A204.1 (cell line): ENCODE results near the gene DCDC2C.
"Not testable (repeated sequence)": the region's sequence is repeated elsewhere in the genome, so short reads cannot be mapped to it uniquely, and the experiment has no call there.

Source experiments
- FAIRE-seq: peaks from 2 replicates; lab custom pipeline; 2012; peaks lifted over from hg19 to GRCh38; lab: Jason Lieb, UNC

Gene DCDC2C, protein sequence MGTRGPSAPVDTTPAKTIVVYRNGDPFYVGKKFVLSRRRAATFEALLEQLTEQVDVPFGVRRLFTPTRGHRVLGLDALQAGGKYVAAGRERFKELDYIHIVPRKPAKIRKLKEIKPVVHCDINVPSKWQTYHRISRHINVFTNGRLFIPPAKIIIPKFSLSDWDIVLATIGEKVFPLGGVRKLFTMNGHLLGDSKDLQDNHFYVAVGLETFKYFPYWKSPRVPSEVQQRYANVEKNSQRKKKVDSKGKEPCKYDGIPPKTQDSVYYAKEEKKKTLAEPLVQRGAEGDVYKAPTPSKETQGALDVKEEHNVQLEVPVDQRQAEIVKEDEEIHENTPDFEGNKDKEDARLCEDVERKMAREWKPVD

DNA sequence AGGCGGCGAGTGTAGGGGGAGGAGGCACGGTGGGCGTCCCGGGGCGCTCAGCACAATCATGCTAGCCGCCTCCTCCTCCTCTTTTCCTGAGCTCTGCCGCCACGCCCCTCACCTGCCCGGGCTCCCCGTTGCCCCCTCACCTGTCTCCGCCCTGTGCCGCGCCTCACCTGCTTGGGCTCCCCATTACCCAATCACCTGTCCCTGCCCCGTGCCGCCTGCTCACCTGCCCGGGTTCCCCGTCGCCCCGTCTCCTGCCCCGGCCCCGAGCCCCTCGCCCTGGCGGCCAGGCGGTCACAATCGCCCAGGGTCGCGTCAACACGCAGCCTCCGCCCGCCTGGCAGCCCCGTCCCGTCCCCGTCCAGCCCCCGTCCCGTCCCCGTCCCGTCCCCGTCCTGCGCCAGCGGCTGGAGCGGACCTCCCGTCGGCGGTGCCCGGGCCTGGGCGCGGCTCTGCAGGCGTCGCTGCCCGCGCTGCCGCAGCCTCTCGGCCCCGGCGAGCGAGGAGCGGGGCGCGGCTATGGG, at the start of gene DCDC2C:
Gene DCDC2C (plus strand): TSS at position 340 of the 521 bp plus-strand sequence. CDS start 177 bp downstream, at position 517.
- no peak for FAIRE-seq

DNA sequence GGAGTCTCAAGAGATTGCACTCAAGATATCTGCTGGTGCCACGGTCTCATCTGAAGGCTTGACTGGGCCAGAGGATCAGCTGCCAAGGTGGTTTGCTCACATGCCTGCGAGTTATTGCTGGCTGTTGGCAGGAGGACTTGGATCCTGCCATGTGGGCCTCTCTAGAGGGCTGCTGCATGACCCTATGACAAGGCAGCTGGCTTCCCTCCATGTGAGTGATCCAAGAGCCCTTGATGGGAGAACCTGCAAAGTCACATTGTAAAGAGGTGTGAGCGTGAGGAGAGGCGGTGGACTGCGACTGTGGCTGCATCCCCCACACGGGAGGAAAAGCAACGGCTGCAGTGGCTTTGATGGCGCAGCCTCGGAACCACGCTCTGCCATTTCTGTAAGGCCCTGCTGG, 49.4 kb upstream of the DCDC2C start:
- no peak for FAIRE-seq

DNA sequence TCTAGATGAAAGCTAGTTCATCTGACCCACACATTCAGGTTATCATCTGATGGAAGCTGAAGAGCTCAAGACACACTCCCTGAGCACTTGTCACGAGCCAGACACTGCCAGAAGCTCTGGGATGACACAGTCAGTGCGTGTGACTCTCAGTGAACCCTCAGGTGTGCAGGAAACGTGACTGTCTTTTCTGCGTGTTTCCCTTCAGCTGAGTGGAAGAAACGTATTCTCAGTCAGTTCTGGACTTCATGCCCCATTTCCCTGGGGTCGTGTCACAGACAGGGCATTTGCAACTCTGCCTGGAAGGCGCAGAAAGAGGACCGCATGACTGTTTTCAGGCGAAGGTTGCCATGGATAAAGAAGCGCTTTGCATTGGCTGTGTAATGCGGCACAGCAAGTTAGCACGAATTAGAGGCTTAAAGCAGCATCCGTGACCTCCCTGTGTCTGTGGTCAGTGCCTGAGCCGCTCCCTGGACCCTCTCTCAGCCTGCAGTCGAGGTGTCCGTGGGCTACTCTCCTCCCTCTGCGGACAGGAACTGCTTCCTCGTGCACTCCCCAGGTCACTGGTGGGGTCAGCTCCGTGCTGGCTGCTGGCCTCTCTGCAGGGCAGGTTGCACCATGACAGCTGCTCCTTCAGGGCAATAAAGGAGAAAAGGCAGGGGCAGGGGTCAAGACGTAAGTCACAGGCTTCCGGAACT, 48.7 kb upstream of the DCDC2C start:
- no peak for FAIRE-seq

DNA sequence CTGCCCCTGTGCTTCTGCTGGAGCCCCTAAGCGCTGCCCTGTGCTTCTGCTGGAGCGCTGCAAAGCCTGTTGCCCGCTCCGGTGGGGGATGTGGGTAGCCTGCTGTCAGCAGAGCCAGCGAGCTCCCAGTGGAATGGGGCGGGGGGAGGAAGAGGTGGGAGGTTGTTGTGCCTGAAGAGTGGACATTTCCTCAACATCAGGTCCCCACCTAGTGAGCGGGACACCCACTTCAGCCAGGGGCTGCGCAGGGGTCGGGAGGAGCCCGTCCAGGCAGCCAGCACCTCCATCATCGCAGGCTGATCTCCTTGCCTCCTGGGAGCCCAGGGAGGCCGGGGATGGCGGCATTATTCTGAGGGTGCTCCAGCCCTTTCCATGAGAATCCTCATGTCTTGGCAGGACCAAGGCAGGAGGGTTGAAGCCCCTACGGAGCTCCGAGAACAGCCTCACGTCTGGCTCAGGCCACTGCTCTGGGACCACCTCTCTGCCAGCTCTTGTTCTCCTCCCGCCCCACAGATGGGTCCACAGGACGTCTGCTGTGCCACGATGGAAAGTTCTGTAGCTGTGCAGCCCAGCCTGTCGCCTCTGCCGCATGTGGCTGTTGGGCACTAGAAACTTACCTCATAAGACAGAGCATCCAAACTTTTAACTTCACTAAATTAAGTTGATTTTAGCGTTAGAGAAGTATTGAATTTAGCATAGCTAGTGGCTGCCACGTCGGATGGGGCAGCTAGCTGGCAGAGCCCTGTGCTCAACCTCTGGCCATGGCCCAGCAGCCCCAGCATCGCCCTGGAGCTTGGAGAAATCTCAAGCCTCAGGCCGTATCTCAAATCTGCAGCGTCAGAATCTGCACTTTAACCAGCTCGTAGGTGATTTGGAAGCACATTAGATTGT, 47.3 kb upstream of the DCDC2C start:
- no peak for FAIRE-seq

DNA sequence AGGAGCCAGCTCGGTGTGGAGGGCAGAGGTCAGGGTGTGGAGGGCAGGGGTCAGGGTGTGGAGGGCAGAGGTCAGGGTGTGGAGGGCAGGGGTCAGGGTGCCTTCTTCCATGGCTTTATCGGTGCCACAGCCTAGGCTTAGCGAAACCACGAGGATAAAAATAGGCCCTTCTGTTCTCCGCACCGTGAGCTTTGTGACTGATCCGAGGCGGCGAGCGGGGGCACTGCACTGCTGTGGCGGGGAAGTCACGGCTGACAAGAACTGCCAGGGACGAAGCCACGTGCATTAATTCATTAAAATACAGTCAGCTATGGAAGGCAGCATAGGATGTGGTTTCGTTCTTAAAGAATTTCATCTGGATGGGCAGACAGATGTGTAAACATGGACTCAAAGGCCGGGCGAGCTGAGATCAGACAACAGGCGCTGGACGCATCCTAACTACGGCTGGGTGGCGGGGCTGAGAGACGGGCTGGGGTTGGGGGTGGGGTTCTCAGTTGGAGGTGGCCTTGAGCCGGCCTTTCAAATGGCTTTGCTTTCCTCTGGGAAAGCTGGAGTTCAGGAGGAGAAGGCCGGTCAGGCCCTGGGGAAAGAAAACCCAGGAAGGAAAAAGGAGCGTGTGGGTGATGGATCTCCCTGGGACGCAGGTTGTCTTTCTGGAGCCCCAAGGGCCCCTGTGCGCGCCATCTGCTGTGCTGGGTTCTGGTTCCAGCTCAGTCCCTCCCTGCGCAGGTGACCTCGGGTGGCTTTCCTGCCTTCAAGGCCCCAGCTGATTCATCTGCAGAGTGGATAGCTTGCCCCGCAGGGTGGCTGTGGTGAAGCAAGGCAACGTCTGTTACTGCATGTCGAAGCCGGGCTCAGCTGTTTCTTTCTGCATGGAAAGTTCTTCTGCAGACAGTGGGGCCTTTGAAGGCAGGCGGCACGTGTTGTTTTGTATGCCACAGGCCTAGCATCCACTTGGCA, 46.3 kb upstream of the DCDC2C start:
- FAIRE-seq = no peak

DNA sequence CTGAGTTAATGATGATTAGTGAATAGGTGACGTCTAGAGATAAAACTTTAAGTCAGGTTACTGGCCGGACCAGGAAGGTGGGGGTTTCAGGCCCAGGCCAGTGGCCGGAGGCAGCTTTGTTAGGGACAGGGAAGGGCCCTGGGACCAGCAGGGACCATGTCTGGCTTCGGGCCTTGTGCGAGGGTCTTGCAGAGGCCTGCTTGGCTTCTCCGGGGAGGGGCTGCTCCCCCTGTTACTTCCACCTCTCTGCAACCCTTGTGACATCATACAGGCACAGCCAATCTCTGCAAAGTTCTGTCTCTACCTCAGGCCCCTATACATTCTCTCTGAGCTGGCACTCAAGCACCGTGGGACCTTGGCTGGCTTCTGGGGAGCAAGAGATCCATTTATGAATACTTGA, 45.5 kb upstream of the DCDC2C start, which contains the start of gene ALLC:
Gene ALLC (plus strand): TSS at position 320 of the 400 bp plus-strand sequence. CDS start 12,958 bp downstream, outside the sequence.
- no peak for FAIRE-seq

DNA sequence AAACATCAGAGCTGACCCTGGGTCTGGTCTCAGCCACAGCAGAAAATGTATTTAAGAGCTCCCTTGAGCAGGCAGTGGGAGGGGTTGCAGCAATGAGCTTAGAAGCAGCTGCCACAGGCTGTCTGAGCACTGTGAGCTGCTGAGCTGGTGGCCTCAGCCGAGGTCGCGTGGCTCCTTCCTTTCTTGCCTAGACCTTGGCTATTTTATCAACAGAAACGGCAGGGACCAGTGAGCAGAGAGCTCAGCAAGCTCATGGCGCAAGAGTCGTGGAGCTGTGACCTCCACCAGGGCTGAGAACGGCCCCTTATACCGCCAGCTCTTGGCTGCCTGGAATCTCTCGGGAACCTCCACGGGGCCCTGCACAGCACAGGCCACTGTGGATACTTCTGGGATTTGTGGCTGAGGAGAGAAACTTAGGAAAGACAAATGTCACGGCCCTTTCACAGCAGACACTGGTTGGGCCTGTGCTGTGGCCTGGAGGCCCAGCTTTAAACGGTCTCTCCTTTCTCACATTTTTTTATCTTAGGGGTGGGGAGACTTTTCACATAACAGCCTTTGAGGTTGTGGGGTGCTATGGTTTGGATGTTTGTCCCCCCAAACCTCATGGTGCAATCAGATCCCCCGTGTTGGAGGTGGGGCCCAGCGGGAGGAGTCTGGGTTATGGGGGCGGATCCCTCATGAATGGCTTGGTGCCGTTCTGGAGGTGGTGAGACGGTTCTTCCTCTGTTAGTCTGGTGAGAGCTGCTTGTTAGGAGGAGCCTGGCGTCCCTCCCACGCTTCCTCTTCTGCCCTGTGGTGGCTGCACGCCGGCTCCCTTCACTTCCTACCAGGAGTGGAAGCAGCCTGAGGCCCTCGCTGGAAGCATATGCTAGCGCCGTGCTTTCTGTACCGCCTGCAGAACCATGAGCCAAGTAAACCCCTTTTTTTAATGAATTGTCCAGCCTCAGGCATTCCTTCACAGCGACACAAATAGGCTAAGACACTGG, 43.6 kb upstream of the DCDC2C start:
- FAIRE-seq = no peak

DNA sequence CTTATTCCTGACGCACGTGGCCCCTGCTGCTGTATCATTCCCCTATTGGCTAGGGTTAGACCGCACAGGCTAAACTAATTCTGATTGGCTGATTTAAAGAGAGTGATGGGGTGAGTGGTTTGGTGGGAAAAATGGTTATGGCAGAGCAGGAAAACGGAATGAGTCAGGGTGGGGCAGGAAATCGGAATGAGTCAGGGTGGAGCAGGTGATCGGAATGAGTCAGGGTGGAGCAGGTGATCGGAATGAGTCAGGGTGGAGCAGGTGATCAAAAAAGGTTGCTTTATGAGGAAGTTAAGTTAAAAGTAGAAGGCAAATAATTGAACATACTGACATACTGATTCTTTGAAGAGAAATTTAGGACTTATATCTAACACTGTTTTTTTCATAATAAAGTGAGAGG, 42.7 kb upstream of the DCDC2C start:
- not testable (repeated sequence) for FAIRE-seq

DNA sequence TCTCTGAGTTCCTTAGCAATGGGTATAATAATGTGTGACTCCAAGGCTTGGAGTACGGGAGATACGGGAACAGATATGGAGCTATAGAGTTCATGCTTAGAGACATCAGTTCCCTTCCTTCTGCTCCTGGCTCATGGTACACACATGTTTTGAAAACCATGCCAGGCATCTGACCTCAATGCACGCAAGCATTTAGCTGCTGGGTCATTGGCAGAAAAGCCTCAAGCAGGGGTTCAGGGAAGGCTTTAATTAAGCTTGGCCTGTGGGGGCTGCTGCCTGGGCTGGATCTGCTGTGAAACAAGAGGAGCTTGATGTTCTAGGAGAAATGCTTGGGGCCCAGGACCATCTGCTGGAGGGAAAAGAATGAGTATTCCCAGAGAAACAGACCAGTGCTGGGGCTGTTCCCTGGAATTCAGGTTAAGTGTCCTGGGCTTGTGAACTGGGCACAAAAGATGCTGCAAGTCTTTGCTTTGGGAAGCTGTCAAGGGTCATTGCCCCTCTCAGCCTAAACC, 42.2 kb upstream of the DCDC2C start:
- no peak for FAIRE-seq

DNA sequence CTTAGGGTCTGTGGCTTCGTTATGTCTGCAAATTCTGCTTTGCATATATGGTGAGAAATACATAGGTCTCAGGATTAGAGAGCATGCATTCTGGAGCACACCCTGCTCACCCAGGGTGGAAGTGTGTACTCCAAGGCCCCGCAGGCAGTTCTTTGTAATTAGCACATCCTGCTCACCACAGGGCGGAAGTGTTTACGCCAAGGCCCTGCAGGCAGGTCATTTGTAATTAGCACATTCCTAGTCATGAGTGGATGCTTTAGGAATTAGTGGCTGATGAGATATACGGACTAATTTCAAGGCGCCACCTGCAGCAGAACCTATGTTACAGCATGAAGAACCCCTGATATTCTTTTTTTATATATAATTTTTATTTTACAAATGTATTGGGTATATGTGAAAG, 41.1 kb upstream of the DCDC2C start:
- FAIRE-seq = no peak

DNA sequence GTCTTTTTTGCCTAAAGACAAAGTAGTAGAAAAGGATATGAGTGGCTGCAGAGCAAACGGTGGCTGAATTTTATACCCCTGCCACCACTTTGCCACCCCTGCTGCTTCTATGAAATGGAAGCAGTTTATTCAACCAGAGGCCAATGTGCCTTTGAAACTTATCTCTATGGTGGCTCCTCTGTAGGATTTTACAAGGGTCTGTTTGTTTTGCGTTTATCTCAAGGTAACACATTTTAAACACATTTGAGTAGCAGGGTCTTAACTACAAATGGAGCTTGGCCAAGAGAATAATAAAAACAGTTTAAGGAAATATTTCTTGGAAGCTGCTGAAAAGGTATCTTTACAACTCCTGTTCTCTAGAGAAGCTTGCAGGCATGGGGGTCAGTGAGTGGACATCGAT, 39.3 kb upstream of the DCDC2C start:
- FAIRE-seq = no peak

DNA sequence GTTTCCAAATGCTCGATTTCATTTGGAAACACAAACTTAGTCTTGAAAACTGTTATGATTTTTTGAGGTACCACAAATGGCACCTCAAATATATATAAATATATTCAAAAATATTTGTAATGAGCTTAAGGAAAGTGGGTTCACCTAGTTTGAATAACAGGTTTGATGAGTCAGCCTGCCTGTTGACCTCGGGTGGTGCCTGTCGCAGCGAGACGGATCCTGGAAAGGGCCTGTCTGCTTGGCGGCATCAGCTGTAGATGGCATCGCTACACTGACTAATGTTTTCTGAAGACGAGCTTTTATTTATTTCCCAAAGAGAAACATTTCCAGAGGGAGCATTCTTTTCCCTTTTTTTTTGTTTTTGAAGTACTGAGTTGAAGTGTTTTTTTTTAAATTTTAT, 38.5 kb upstream of the DCDC2C start:
- FAIRE-seq = no peak

DNA sequence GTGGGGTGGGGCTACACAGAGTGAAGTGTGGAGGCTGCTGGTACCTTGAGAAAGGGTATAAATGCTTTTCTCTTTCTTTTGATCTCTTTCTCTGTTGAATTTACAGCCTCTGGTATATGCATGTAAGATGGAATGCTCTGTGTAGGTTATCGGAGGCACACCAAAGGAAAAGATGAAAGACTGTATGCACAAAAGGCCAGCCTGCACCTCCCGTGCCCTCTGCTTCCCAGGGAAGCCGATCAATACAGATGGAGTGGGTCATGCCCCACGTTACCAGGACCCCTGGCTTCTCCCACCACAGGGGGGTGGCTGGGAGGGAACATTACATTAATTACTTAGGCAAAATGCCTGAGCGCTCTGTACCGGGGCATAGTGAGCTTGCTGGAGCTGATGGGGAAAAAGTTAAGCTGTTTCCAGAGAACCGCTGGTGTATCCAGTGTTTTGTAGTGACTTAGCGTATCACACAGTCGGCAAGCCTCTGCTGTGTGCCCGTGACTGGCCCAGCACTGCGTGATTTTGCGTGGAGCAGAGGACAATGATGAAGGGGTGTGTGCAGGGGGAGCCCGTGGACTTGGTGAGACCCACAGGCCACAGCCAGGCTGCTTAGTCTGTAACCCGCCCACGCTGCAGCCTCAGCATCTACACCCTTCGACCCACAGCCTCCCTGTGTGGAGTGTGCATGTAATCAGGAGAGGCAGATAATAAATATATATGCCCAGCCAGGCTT, 37.3 kb upstream of the DCDC2C start:
- FAIRE-seq = no peak

DNA sequence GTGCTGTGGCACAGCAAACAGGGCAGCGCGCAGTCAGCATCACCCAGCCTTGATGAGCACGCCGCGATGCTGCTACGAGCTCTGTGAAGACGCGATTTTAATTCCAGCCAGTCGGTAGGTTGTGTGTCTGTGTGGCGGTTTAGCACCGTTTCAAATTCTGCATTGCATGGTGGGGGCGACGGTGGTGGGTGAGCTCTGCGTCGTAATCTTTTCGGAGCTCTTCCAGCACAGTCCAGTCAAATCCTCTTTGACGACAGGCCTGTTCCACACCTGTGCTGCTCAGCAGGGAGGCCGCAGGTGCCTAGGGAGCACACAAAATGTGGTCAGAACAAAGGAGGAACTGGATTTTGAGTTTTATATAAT, 36.8 kb upstream of the DCDC2C start:
- no peak for FAIRE-seq

DNA sequence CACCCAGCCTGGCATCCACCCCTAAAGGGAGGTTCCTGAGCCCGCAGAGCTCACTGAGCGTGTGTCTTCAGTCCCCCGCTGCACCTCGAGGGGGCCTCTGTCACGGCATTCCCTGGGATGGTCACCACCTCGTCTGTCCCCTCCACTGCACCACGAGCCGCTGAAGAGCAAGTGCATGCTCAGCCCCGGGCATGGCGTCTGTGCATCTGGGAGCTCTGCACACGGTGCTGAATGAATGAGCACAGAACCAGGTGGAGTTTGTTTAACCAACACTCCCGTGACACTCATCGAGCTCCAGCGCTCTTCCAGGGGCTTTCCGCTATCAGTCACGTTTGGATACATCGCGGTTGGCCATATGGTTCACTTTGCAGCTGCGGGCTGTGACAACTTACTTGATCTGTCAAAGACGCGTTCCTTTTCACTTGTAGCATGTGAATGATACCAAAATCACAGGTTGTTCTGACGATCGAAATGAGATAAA, 36.2 kb upstream of the DCDC2C start:
- no peak for FAIRE-seq

DNA sequence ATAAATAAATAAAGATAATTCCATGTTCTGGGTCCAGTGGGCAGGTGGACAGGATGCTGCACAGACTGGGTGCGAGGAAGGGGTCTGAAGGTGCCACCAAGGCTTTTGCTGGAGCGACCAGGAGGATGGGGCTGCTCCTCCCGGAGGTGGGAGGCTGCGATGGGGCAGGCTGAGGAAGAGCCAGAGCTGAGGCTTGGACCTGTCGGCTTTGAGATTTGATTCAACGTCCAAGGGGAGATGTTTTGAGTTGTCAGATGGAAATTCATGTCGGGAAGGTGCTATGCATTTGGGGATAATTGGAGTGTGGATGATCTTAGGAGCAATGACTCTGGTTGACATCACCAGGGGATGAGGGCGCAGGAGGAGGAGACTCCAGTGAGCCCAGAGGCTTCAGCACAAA, 33.7 kb upstream of the DCDC2C start:
- FAIRE-seq = no peak

DNA sequence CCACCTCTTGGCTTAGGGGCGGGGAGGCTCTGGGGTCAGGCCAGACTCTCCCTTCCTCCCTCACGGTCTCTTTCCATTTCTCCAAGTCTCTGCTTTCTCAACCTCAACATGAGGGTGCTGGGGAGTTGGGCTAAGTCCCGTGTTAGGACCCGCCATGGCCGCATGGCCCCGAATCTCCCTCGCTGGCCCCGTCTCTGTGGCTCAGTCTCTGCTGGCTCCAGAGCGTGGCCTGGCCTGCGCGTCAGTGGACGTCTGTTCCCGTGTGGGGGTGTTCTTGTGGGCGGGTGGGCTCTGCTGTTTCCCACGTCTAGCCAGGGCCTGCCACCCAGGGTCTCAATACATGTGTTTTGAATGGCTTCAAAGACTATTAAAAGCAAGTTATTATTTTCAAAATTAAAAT, 33.0 kb upstream of the DCDC2C start:
- FAIRE-seq = no peak

DNA sequence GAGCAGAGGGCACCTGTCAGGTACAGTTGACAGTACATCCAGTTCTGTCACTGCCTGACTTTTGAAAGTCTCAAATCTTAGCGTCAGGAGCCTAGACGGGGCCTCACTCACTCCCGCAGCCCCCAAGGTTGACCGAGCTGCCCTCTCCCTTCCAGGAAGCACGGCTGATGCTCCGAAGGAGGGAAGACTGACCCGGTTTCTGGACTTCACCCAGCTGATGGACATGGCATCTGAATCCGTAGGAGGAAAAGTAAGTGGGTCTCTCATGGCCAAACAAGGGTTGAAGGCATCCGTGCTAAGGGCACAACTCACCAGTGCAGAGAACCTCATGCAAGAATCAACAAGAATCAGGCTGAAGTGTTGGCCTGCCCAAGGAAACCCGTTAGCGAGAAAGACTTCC, 32.4 kb upstream of the DCDC2C start:
- no peak for FAIRE-seq
